ENCODE data around the gene SF3A2. TPM values are rescaled to one million over a fixed set of nuclear protein-coding genes. Genes with fewer than 3 reads are reported as not detected.
A peak's percentile ranks its signal among the peaks of the same experiment; 100 is the strongest.

Gene SF3A2
- total RNA-seq, 1 donor from 2014 or later, result 156 TPM

GRCh38 chr19:2269244-2270156, 32.9 kb downstream of the SF3A2 start:
- H3K4me3 Mint-ChIP-seq (ENCODE audit: low read depth), result peak overlapping the region; percentile 90
- peak overlapping the region; percentile 95 for H3K27ac Mint-ChIP-seq
- peak; percentile 31 for TF ChIP-seq CTCF (IDR thresholded peaks at IDR 0.05; ENCODE audit: unreplicated experiment)
- peak; percentile 99 for DNase-seq (ENCODE audit: low spot score, unreplicated experiment)
- no peaks in the 10 kb centered on the region for H3K27me3 Mint-ChIP-seq
- peaks cover 16% of the 10 kb centered on the region for H3K4me1 Mint-ChIP-seq (ENCODE audit: low read depth)
- no peaks in the 10 kb centered on the region for H3K9me3 Mint-ChIP-seq (ENCODE audit: low read depth)
- peaks cover 12% of the 10 kb centered on the region for H3K36me3 Mint-ChIP-seq (ENCODE audit: insufficient read depth)

GRCh38 chr19:2270157-2270422, 33.5 kb downstream of the SF3A2 start:
- no peak for TF ChIP-seq CTCF (IDR thresholded peaks at IDR 0.05; ENCODE audit: unreplicated experiment)
- H3K27ac Mint-ChIP-seq, result peak overlapping the region; percentile 95
- H3K4me3 Mint-ChIP-seq (ENCODE audit: low read depth), result peak overlapping the region; percentile 90
- peaks cover 13% of the 10 kb centered on the region for H3K36me3 Mint-ChIP-seq (ENCODE audit: insufficient read depth)
- no peak for DNase-seq (ENCODE audit: low spot score, unreplicated experiment)
- no peaks in the 10 kb centered on the region for H3K27me3 Mint-ChIP-seq
- no peaks in the 10 kb centered on the region for H3K9me3 Mint-ChIP-seq (ENCODE audit: low read depth)
- H3K4me1 Mint-ChIP-seq (ENCODE audit: low read depth), result peaks cover 16% of the 10 kb centered on the region

- H3K4me3 Mint-ChIP-seq (ENCODE audit: low read depth), result peak overlapping the region; percentile 90
- no peak overlapping the region for H3K27ac Mint-ChIP-seq
- peaks cover 16% of the 10 kb centered on the region for H3K4me1 Mint-ChIP-seq (ENCODE audit: low read depth)
- TF ChIP-seq CTCF (IDR thresholded peaks at IDR 0.05; ENCODE audit: unreplicated experiment), result no peak
- H3K9me3 Mint-ChIP-seq (ENCODE audit: low read depth), result no peaks in the 10 kb centered on the region
- peaks cover 13% of the 10 kb centered on the region for H3K36me3 Mint-ChIP-seq (ENCODE audit: insufficient read depth)
- no peaks in the 10 kb centered on the region for H3K27me3 Mint-ChIP-seq
- no peak for DNase-seq (ENCODE audit: low spot score, unreplicated experiment)
Measured at GRCh38 chr19:2270423-2271233, 34.0 kb downstream of the SF3A2 start.

- Mint-ChIP-seq H3K36me3 (ENCODE audit: insufficient read depth) (peaks cover 13% of the 10 kb centered on the region), H3K27ac (peak overlapping the region; percentile 96), H3K9me3 (ENCODE audit: low read depth) (no peaks in the 10 kb centered on the region), H3K27me3 (no peaks in the 10 kb centered on the region), H3K4me1 (ENCODE audit: low read depth) (peaks cover 16% of the 10 kb centered on the region), H3K4me3 (ENCODE audit: low read depth) (peak overlapping the region; percentile 90)
- no peak for DNase-seq (ENCODE audit: low spot score, unreplicated experiment)
- no peak for TF ChIP-seq CTCF (IDR thresholded peaks at IDR 0.05; ENCODE audit: unreplicated experiment)
Measured at GRCh38 chr19:2271234-2272103, 34.8 kb downstream of the SF3A2 start.
